Stimulated activated CD4-positive, alpha-beta T cell treated with anti-CD3 and anti-CD28 coated beads, Interleukin-1b, Interleukin-23, amount 100 ng/mL, for 4 hours (primary cell): ENCODE results near the gene CD226.
"Not testable (repeated sequence)": the region's sequence is repeated elsewhere in the genome, so short reads cannot be mapped to it uniquely, and the experiment has no call there.

Experiments used
- DNase-seq, 2 donors: peaks; one replicate each; pipeline ENCODE4 v3.0.0-alpha.2; 2020; ENCODE audit warnings: low read depth in 2 of 2

CD226 gene

GRCh38 chr18:69872661-69873060 is 75.0 kb downstream of the CD226 start:
- no peak for DNase-seq

GRCh38 chr18:69871363-69871762 is 76.3 kb downstream of the CD226 start:
- DNase-seq, result no peak

- DNase-seq, result no peak
Observed at GRCh38 chr18:69870736-69871135, 76.9 kb downstream of the CD226 start.

- DNase-seq, result no peak
Observed at GRCh38 chr18:69866212-69866611, 81.5 kb downstream of the CD226 start.

GRCh38 chr18:69865776-69866175 is 81.9 kb downstream of the CD226 start:
- DNase-seq, result no peak

GRCh38 chr18:69864802-69865201 is 82.9 kb downstream of the CD226 start:
- DNase-seq, result not testable (repeated sequence)

- DNase-seq, result no peak
Observed at GRCh38 chr18:69858897-69859296, 88.8 kb downstream of the CD226 start.

- no peak for DNase-seq
Observed at GRCh38 chr18:69854455-69854854, 93.2 kb downstream of the CD226 start.

GRCh38 chr18:69853051-69853450 is 94.6 kb downstream of the CD226 start:
- DNase-seq, result no peak

GRCh38 chr18:69845593-69846506 is 101.8 kb downstream of the CD226 start:
- DNase-seq, result no peak

- no peak for DNase-seq
Observed at GRCh38 chr18:69844656-69845055, 103.0 kb downstream of the CD226 start.

- DNase-seq, result no peak
Observed at GRCh38 chr18:69843015-69843414, 104.7 kb downstream of the CD226 start.

- DNase-seq, result no peak
Observed at GRCh38 chr18:69841117-69841516, 106.6 kb downstream of the CD226 start.

GRCh38 chr18:69840445-69840844 is 107.2 kb downstream of the CD226 start:
- no peak for DNase-seq

- DNase-seq, result no peak
Observed at GRCh38 chr18:69840001-69840400, 107.7 kb downstream of the CD226 start.

- no peak for DNase-seq
Observed at GRCh38 chr18:69839497-69839896, 108.2 kb downstream of the CD226 start.

GRCh38 chr18:69838620-69839411 is 108.9 kb downstream of the CD226 start:
- DNase-seq, result no peak

GRCh38 chr18:69838003-69838402 is 109.7 kb downstream of the CD226 start:
- no peak for DNase-seq

- not testable (repeated sequence) for DNase-seq
Observed at GRCh38 chr18:69834980-69835379, 112.7 kb downstream of the CD226 start.

GRCh38 chr18:69830189-69830588 is 117.5 kb downstream of the CD226 start:
- DNase-seq, result no peak

- DNase-seq, result no peak
Observed at GRCh38 chr18:69820538-69820937, 127.1 kb downstream of the CD226 start.

GRCh38 chr18:69819460-69819859 is 128.2 kb downstream of the CD226 start:
- DNase-seq, result no peak
